ENCODE results near the gene HSPB2. TPM values are rescaled to one million over a fixed set of nuclear protein-coding genes. Genes with fewer than 3 reads are reported as not detected.

Gene HSPB2
- total and polyA plus RNA-seq, 2 of the 4 experiments (the other 2 are of a cell fraction): 0.18 to 0.55 TPM

DNA sequence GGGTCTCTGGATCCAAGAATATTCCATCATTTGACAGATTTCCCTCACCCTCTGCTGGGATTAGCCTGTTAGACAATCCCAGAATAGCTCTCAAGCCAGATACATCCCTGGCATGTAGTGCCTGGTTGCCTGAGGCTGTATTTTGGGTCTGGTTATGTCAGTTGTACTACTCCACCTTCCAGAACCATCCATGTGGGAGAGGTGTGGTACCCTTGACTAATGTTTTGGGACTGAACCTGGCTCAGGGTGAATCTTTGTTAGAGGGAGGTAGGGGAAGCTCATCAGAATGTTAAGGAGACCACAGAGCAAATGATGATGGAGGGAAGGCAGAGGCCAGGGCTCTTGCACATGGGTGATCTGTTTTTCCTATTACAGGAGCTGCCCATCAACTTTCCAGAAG lies 11.4 kb downstream of the HSPB2 start:
- BruUV-seq (replicated peaks): no TSS peak
- peak overlapping the region; percentile 74; the same call in 1 of the 2 replicates for H3K23ac ChIP-seq (ENCODE audit: low read depth, low read length)
- peak overlapping the region; percentile 85 for H2BK120ac ChIP-seq (ENCODE audit: low read depth, low read length)
- no peaks in the 10 kb centered on the region for H3K36me3 ChIP-seq (ENCODE audit: control insufficient read depth, insufficient read depth, low read length)
- H2AK9ac ChIP-seq (replicated peaks; ENCODE audit: low read depth, low read length, poor library complexity): peak overlapping the region; percentile 85
- H3K9ac ChIP-seq (ENCODE audit: low read depth, low read length): peak overlapping the region; percentile 45; the same call in 1 of the 2 replicates
- H4K8ac ChIP-seq (ENCODE audit: low read depth in 2 of 2, low read length in 2 of 2): peak overlapping the region; percentile 90 to 94
- DNase-seq: no peak
- H3K9me3 ChIP-seq (ENCODE audit: control insufficient read depth, insufficient read depth, low read length): no peaks in the 10 kb centered on the region
- peaks cover 21% of the 10 kb centered on the region for H3K9me1 ChIP-seq (ENCODE audit: insufficient read depth, low read length)
- intact Hi-C loops (cut with micrococcal nuclease): no loop called here
- H3K4me1 ChIP-seq (ENCODE audit: control insufficient read depth, insufficient read depth, low read length): peaks cover 13% of the 10 kb centered on the region
- ATAC-seq (ENCODE audit: low read depth): no peak
- peak overlapping the region; percentile 97 for H3K14ac ChIP-seq (replicated peaks; ENCODE audit: low read depth, low read length)
- H2BK5ac ChIP-seq (ENCODE audit: low read depth, low read length, poor library complexity, severe bottlenecking): peak overlapping the region; percentile 90
- POLR2A ChIA-PET (ENCODE audit: unreplicated experiment): no interaction called here
- peak overlapping the region; percentile 52 for H3K27ac ChIP-seq (ENCODE audit: insufficient read depth, low read length)
- H3K18ac ChIP-seq (ENCODE audit: low read depth, low read length): peak overlapping the region; percentile 34
- no peak overlapping the region for H3K4me3 ChIP-seq (ENCODE audit: insufficient read depth, low read depth, low read length)
- H4K5ac ChIP-seq (ENCODE audit: low read depth, low read length): peak overlapping the region; percentile 38
- TF ChIP-seq NFE2L2 (IDR thresholded peaks at IDR 0.05; ENCODE audit: low read depth, low read length) (no peak), CHD1 (IDR thresholded peaks at IDR 0.05; ENCODE audit: low read depth, low read length) (no peak), SMC3 (IDR thresholded peaks at IDR 0.05; ENCODE audit: low read depth, low read length) (no peak), BHLHE40 (IDR thresholded peaks at IDR 0.05; ENCODE audit: low read depth, low read length) (no peak), POLR2A (IDR thresholded peaks at IDR 0.05; ENCODE audit: low read depth, low read length) (no peak), RAD21 (IDR thresholded peaks at IDR 0.05; ENCODE audit: low read length) (no peak), CEBPB (IDR thresholded peaks at IDR 0.05; ENCODE audit: low read depth, low read length) (no peak)
- TF ChIP-seq, protein P1, sequence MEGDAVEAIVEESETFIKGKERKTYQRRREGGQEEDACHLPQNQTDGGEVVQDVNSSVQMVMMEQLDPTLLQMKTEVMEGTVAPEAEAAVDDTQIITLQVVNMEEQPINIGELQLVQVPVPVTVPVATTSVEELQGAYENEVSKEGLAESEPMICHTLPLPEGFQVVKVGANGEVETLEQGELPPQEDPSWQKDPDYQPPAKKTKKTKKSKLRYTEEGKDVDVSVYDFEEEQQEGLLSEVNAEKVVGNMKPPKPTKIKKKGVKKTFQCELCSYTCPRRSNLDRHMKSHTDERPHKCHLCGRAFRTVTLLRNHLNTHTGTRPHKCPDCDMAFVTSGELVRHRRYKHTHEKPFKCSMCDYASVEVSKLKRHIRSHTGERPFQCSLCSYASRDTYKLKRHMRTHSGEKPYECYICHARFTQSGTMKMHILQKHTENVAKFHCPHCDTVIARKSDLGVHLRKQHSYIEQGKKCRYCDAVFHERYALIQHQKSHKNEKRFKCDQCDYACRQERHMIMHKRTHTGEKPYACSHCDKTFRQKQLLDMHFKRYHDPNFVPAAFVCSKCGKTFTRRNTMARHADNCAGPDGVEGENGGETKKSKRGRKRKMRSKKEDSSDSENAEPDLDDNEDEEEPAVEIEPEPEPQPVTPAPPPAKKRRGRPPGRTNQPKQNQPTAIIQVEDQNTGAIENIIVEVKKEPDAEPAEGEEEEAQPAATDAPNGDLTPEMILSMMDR (conservative IDR thresholded peaks at IDR 0.05; ENCODE audit: low read depth, low read length): no peak
- TF ChIP-seq, protein P2, sequence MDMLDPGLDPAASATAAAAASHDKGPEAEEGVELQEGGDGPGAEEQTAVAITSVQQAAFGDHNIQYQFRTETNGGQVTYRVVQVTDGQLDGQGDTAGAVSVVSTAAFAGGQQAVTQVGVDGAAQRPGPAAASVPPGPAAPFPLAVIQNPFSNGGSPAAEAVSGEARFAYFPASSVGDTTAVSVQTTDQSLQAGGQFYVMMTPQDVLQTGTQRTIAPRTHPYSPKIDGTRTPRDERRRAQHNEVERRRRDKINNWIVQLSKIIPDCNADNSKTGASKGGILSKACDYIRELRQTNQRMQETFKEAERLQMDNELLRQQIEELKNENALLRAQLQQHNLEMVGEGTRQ (IDR thresholded peaks at IDR 0.05; ENCODE audit: low read depth, low read length): no peak
- peak overlapping the region; percentile 88 for H3K56ac ChIP-seq (ENCODE audit: extremely low read depth, insufficient read depth, low read length)
- peak overlapping the region; percentile 98 for H3K4ac ChIP-seq (ENCODE audit: low read depth, low read length)
- H4K91ac ChIP-seq (ENCODE audit: insufficient read depth, low read depth, low read length): peak overlapping the region; percentile 96
- peak overlapping the region; percentile 75 for H3K4me2 ChIP-seq (ENCODE audit: low read depth, low read length)
- peaks cover 0 to 8% of the 10 kb centered on the region in 2 experiments; a peak in 2 of 4 replicates for H3K79me1 ChIP-seq (ENCODE audit: low read depth in 1 of 2, low read length in 2 of 2)
- dilution Hi-C loops (cut with HindIII; ENCODE audit: low sequenced_read_pairs, unreplicated experiment): no loop called here
- H2AFZ ChIP-seq (replicated peaks; ENCODE audit: low read length, poor library complexity): peak overlapping the region; percentile 84
- peak overlapping the region; percentile 97 for H2BK20ac ChIP-seq (ENCODE audit: low read depth, low read length)
- H4K20me1 ChIP-seq (ENCODE audit: insufficient read depth, low read length): no peaks in the 10 kb centered on the region
- CTCF ChIA-PET: no interaction called here
- no peaks in the 10 kb centered on the region for H3K27me3 ChIP-seq (ENCODE audit: control insufficient read depth, insufficient read depth, low read length)
- H2BK15ac ChIP-seq (ENCODE audit: low read depth, low read length): peak overlapping the region; percentile 91; the same call in 2 of the 3 replicates
- H2AK5ac ChIP-seq (ENCODE audit: low read depth, low read length): peak overlapping the region; percentile 94
- in situ Hi-C loops (cut with MboI; ENCODE audit: low sequenced_read_pairs): loop anchor here (5.0 kb wide), 1 partner anchor 42 kb away; no protein-coding TSS in a partner anchor

All from IMR-90 (cell line).